HG03108 (cell line): Measurements from ENCODE around the gene RRP1.
"Not testable (repeated sequence)": the region's sequence is repeated elsewhere in the genome, so short reads cannot be mapped to it uniquely, and the experiment has no call there.

Experiments used
- ATAC-seq: cut with Tn5 transposase; IDR thresholded peaks from one replicate; pipeline ENCODE4 v1.9.1; 2021; ENCODE audit warnings: moderate library complexity; ENCODE audit not compliant: unreplicated experiment

RRP1 gene

DNA sequence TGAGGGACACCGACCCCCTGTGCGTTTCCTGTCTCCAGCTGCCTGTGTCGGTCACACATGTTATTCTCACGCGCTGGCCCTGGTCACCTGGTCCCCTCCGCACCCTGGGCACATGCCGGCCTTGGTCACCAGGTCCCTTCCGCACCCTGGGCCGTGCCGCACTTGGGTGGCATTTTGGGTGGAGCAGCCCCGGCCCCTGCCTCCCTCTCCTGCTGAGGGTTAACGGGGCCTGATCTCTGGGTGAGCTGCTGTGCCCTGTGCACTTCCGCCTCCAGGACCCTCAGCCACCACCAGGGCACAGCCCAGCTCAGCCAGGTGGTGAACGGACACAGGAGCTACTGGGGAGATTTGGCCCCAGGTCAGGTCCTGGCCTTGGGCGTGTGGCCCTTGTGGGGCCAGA, 26.6 kb downstream of the RRP1 start:
- no peak for ATAC-seq

DNA sequence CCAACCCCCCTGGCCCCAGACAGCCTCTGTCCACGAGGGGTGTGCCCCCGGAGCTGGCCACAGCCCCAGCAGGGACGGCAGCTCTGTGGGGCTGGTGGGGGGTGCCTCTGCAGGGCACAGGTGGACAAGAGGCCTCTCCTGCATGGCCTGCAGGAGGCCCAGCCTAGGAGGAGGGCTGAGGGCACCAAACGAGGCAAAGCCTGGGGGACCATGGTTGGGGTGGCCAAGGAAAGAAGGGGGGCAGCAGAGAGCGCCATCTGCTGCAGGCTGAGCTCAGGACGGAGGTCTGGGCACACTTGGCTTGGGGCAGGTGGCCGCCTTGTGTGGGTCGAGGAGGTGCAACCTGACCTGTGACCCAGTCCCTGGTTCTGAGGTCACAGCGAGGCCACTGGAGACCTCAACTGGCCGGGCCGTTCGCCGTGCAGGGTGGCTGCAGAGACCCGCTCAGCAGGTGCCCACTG, 27.3 kb downstream of the RRP1 start:
- no peak for ATAC-seq

GRCh38 chr21:43817157-43818086, 28.0 kb downstream of the RRP1 start:
- ATAC-seq: no peak

- no peak for ATAC-seq
Observed at GRCh38 chr21:43818685-43819084, 29.3 kb downstream of the RRP1 start.

DNA sequence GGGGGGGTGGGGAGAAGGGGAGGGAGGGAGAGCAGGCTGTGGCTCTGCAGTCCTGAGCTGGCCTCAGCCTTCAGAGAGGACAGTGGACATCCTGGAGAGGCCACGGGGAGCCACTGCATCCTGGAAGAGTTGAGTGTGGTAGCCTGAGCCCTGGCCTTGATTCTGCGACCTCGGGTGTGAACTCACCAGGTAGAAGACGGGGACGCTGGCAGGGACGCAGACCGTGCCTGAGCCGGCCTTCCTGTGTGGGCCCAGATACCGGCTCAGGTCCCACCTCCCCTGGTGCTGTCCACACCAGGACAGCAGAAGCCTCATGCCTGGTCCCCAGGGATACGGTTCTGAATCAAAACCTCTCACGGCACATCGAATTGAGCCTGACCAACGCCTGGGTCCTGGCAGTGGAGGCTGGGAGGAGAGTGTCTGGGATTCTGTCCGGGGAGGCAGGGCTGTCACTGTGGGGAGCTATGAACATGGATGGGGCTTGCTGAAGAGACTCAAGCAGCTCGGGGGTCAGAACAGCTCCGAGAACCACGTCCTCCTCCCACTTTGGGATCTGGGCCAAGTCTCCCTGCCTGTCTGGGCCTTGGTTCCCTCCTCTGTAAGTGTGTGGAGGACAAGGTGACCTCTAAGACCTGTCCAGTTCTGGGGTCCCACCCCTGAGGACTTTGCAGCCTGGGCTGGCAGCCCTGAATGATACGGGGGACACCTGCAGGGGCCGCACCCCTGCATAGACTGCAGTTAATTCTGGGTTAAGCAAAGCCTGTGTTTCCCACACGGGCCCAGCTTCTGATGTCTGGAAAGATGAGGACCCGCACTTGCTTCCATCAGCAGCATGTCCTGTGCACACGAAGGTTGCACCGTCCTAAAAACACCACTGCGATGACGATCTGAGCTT, 30.4 kb downstream of the RRP1 start:
- no peak for ATAC-seq

DNA sequence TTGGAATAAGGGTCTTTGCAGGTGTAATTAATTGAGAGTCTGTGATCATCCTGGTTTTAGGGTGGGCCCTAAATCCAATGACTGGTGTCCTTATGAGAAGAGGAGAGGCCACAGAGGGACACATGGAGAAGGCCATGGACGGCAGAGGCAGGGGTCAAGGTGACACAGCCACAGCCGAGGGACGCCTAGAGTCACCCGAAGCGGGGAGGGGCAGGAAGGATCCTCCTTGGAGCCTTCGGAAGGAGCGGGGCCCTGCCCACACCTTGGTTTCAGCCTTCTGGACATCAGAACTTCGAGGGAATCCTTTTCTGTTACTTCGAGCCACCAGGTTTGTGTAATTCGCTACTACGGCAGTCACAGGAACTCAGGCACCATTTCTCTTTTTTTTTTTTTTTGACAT, 31.1 kb downstream of the RRP1 start:
- ATAC-seq: no peak

DNA sequence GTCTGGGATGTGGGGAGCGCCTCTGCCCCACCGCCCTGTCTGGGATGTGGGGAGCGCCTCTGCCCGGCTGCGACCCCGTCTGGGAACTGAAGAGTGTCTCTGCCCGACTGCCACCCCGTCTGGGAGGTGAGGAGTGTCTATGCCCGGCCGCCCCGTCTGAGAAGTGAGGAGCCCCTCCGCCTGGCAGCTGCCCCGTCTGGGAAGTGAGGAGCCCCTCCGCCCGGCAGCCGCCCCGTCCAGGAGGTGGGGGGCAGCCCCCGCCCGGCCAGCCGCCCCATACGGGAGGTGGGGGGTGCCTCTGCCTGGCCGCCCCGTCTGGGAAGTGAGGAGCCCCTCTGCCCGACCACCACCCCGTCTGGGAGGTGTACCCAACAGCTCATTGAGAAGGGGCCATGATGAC, 32.8 kb downstream of the RRP1 start:
- ATAC-seq: not testable (repeated sequence)

DNA sequence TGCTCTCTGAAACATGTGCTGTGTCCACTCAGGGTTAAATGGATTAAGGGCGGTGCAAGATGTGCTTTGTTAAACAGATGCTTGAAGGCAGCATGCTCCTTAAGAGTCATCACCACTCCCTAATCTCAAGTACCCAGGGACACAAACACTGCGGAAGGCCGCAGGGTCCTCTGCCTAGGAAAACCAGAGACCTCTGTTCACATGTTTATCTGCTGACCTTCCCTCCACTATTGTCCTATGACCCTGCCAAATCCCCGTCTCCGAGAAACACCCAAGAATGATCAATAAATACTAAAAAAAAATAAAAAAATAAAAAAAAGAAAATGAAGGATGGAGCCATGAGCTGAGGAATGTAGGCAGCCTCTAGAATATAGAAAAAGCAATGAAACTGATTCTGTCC, 33.4 kb downstream of the RRP1 start:
- not testable (repeated sequence) for ATAC-seq

- no peak for ATAC-seq
Observed at GRCh38 chr21:43824333-43825241, 35.2 kb downstream of the RRP1 start.

DNA sequence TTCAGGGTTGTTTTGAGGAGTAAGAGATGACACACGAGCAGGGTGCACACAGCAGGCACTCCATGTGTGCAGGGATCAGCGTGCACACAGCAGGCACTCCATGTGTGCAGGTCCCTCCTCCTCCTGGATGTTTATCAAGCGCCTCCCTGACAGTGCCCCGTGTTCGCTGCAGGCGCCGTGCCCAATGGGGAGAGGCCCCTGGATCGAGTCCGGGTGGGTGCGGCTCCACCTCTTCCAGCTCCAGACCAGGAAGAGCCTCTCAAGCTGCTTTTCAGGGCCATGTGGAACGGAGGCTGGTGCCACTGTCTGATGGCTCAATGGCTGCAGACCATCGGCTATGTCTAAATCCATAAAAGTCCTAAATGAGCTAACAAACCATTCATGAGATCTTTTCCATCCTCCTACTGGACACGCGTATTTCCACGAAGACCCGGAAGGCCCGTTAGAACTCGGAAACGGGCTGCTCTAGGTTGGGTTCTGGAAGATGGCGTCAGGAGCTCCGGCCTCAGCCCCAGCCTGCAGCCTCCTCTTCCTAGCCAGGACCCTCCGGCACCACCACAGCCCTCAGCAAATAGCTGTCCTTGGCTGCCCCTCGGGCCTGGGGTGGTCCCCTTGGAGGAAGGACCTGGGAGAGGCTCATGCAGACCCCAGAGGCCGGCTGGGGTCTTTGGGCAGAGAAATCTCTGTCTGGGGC, 36.0 kb downstream of the RRP1 start:
- ATAC-seq: no peak

GRCh38 chr21:43825936-43826622, 36.7 kb downstream of the RRP1 start:
- no peak for ATAC-seq

DNA sequence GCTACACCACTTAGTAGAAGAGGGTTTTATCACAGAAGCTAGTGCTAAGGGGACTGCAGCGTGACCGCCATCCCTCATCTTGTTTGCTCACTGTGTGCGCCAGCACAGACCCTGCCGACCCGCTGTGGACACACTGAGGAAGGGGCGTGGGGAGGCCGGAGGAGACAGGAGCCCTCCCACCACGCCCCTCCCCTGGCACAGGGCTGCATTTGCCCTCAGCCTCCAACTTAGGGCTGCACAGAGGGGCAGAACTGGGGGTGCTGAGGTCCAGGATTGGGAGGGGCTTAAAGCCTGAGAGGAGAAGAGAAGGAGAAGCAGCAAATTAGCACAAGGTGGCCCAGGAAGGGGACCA, 37.2 kb downstream of the RRP1 start:
- no peak for ATAC-seq

- no peak for ATAC-seq
Observed at GRCh38 chr21:43827015-43827611, 37.7 kb downstream of the RRP1 start.

- ATAC-seq: no peak
Observed at GRCh38 chr21:43829161-43829560, 39.8 kb downstream of the RRP1 start.

DNA sequence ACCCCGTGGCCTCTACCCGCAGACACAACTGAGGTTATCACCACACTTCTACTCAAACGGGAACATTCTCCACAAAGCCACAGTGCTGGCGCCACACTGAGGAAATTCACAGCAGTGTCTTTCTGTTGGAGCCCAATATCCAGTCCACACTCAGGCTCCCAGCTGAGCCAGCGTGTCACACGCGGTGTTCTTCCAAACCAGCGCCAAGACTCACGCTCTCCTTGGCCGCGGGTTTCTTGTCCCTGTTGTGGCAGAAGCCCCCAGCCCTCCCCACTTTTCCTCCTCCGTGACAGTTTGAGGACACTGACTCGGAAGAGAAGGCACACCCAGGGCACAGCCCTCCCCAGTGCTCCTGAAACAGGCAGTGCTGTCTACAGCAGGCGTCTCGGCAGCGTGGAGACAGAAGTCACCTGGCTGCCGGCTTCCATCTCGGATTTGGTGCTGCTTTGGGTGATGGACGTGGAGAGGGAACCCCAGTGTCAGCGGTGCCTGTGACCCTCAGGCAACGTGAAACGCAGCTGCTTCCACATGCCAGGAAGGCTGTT, 40.3 kb downstream of the RRP1 start:
- ATAC-seq: no peak

DNA sequence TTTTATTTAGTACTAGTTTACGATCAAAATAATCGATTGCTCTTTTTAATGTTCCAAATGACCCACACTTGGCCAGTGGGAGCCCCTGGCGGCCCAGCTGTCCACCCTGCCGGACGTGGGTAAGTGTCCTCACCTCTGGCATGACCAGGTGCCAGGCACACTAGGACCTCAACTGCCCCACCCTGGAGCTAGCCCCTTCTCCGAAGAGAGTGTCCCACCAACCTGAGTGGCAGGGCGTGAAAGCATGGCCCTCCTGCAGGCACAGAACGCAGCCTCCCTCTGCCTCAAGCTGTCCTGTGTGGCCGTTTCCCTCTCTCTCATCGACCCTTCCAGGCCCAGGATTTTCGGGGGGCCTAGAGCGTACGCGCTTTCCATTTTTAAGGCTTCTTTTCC, 42.8 kb downstream of the RRP1 start:
- no peak for ATAC-seq

DNA sequence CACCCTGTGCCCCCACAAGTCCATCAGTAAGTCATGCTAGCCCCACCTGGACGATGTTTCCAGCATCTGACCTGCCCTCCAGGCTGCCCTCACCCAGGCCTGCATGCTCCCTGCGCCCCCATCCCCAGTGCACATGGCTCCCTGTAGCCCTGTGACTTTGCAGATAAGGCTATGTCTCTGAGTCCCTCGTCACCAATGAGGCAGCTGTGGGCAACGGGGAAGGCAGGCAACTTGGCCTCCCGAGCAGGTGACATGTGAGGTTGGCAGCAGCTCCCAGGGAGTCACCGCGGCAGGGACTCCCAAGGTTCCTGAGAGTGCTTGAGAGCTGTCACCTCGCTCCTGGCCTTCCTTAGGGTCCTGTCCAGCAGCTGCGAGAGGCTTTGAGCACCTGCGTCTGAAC, 43.3 kb downstream of the RRP1 start:
- no peak for ATAC-seq

- no peak for ATAC-seq
Observed at GRCh38 chr21:43834146-43834905, 44.9 kb downstream of the RRP1 start.
